Endodermal cell (in vitro differentiated cells): Measurements from ENCODE around the gene ABCG1. TPM values are rescaled to one million over a fixed set of nuclear protein-coding genes. Genes with fewer than 3 reads are reported as not detected.

Experiments used
- DNase-seq: peaks from one replicate; pipeline ENCODE4 v3.0.0-alpha.2; 2017
- H3K27ac ChIP-seq: 2 replicates; pipeline ENCODE4 v1.5.1; 2013; ENCODE audit warnings: mild to moderate bottlenecking, low read depth, low read length, moderate library complexity
- H3K27me3 ChIP-seq: 2 replicates; pipeline ENCODE4 v1.6.1; 2013; ENCODE audit warnings: mild to moderate bottlenecking, low read length, moderate library complexity; ENCODE audit not compliant: insufficient read depth, control insufficient read depth, poor library complexity, severe bottlenecking
- H3K36me3 ChIP-seq: 2 replicates; pipeline ENCODE4 v1.7.0; 2013; ENCODE audit warnings: mild to moderate bottlenecking, low read length, moderate library complexity; ENCODE audit not compliant: control insufficient read depth, insufficient read depth
- H3K4me1 ChIP-seq: one replicate; pipeline ENCODE4 v1.7.0; 2013; ENCODE audit warnings: low read length; ENCODE audit not compliant: control insufficient read depth, insufficient read depth
- H3K4me3 ChIP-seq: 2 replicates; pipeline ENCODE4 v1.5.1; 2013; ENCODE audit warnings: mild to moderate bottlenecking, low read length, moderate library complexity
- H3K9ac ChIP-seq: 2 replicates; pipeline ENCODE4 v1.6.1; 2013; ENCODE audit warnings: mild to moderate bottlenecking, low read length, moderate library complexity; ENCODE audit not compliant: poor library complexity, severe bottlenecking; ENCODE audit errors: extremely low read depth
- H3K9me3 ChIP-seq: 2 replicates; pipeline ENCODE4 v1.6.1; 2013; ENCODE audit warnings: mild to moderate bottlenecking, low read length, moderate library complexity; ENCODE audit not compliant: control insufficient read depth
- H3K27ac Mint-ChIP-seq: 2 replicates; pipeline ENCODE4 v1.8.0; 2020; ENCODE audit warnings: mixed read lengths
- H3K27me3 Mint-ChIP-seq: 2 replicates; pipeline ENCODE4 v1.8.0; 2021; ENCODE audit warnings: mild to moderate bottlenecking, mixed read lengths; ENCODE audit not compliant: insufficient read depth
- H3K36me3 Mint-ChIP-seq: 2 replicates; pipeline ENCODE4 v1.8.0; 2020; ENCODE audit warnings: low read depth, mixed read lengths
- H3K4me1 Mint-ChIP-seq: 2 replicates; pipeline ENCODE4 v1.8.0; 2020; ENCODE audit warnings: mixed read lengths
- H3K4me3 Mint-ChIP-seq: 2 replicates; pipeline ENCODE4 v1.8.0; 2020; ENCODE audit warnings: mild to moderate bottlenecking, moderate library complexity, mixed read lengths
- H3K9me3 Mint-ChIP-seq: 2 replicates; pipeline ENCODE4 v1.8.0; 2020; ENCODE audit warnings: mild to moderate bottlenecking, mixed read lengths
- CTCF ChIP-seq: fragments of 200-600 bp; sonication (generic); conservative IDR thresholded peaks from 2 replicates; pipeline ENCODE4 v1.5.0; 2021; ENCODE audit warnings: antibody characterized with exemption, mild to moderate bottlenecking
- WGBS, 2 experiments: methylation state at CpG; one replicate each; pipeline versions ENCODE4 v1.1.5 to v1.1.7; 2013; ENCODE audit warnings: missing lambda C conversion rate in 2 of 2, mixed read lengths in 1 of 2; ENCODE audit not compliant: insufficient coverage in 1 of 2, insufficient read length in 1 of 2; 5-methylcytosine and 5-hydroxymethylcytosine counted together
- total RNA-seq, 2 donors: library from RNA; stranded (reverse); fragmentation: NEBNext Ultra II Directional in 1 of 2; extraction: Animal tissue kit (Norgen Biotek cat#: 25700) in 1 of 2; gene quantifications; 2 replicates in 1 of 2; 3 replicates in 1 of 2; pipeline ENCODE4 v1.2.1, GENCODE V29; 2021

The ABCG1 gene
- total RNA-seq, 2 donors from 2014 or later = 1.6 to 5.4 TPM

GRCh38 chr21:42263591-42264131 is 44.7 kb downstream of the ABCG1 start:
- no peaks in the 10 kb centered on the region for H3K36me3 ChIP-seq
- no peak for TF ChIP-seq CTCF
- Mint-ChIP-seq H3K27me3 (no peaks in the 10 kb centered on the region), H3K9me3 (no peaks in the 10 kb centered on the region), H3K4me3 (no peak overlapping the region), H3K36me3 (no peaks in the 10 kb centered on the region), H3K27ac (no peak overlapping the region), H3K4me1 (peaks cover 28% of the 10 kb centered on the region)
- H3K4me1 ChIP-seq = peaks cover 3% of the 10 kb centered on the region
- 88 to 91% methylated on average over 12 to 18 of the region's 18 CpGs for WGBS, 2 experiments
- no peak overlapping the region for H3K4me3 ChIP-seq
- no peaks in the 10 kb centered on the region for H3K9me3 ChIP-seq
- no peaks in the 10 kb centered on the region for H3K27me3 ChIP-seq
- H3K27ac ChIP-seq = no peak overlapping the region
- no peak overlapping the region for H3K9ac ChIP-seq
- DNase-seq = no peak

- Histone ChIP-seq H3K9ac (no peak overlapping the region), H3K27me3 (no peaks in the 10 kb centered on the region), H3K36me3 (no peaks in the 10 kb centered on the region), H3K27ac (no peak overlapping the region), H3K4me3 (no peak overlapping the region), H3K9me3 (no peaks in the 10 kb centered on the region), H3K4me1 (peaks cover 3% of the 10 kb centered on the region)
- 82 to 89% methylated on average over 10 to 13 of the region's 13 CpGs for WGBS, 2 experiments
- no peak overlapping the region for H3K4me3 Mint-ChIP-seq
- H3K36me3 Mint-ChIP-seq = no peaks in the 10 kb centered on the region
- peaks cover 31% of the 10 kb centered on the region for H3K4me1 Mint-ChIP-seq
- H3K9me3 Mint-ChIP-seq = no peaks in the 10 kb centered on the region
- no peak overlapping the region for H3K27ac Mint-ChIP-seq
- TF ChIP-seq CTCF = no peak
- no peaks in the 10 kb centered on the region for H3K27me3 Mint-ChIP-seq
- no peak for DNase-seq
Observed at GRCh38 chr21:42264245-42265195, 45.6 kb downstream of the ABCG1 start.

- Mint-ChIP-seq H3K9me3 (no peaks in the 10 kb centered on the region), H3K27me3 (no peaks in the 10 kb centered on the region), H3K36me3 (no peaks in the 10 kb centered on the region), H3K4me1 (peaks cover 32% of the 10 kb centered on the region), H3K4me3 (no peak overlapping the region), H3K27ac (no peak overlapping the region)
- Histone ChIP-seq H3K9me3 (no peaks in the 10 kb centered on the region), H3K4me3 (no peak overlapping the region), H3K36me3 (no peaks in the 10 kb centered on the region), H3K4me1 (peaks cover 3% of the 10 kb centered on the region), H3K27ac (no peak overlapping the region), H3K9ac (no peak overlapping the region), H3K27me3 (no peaks in the 10 kb centered on the region)
- no peak for TF ChIP-seq CTCF
- 88 to 94% methylated on average over 9 to 12 of the region's 12 CpGs for WGBS, 2 experiments
- no peak for DNase-seq
Observed at GRCh38 chr21:42265231-42265812, 46.4 kb downstream of the ABCG1 start.
